Breast epithelium (tissue), 3 donors: ENCODE data around the gene LRFN3.

Source experiments
- CTCF ChIP-seq, 3 donors: fragments of 450-650 bp; IDR thresholded peaks; one replicate each; pipeline ENCODE4 v1.5.1; 2016 to 2017; ENCODE audit warnings: antibody characterized with exemption in 3 of 3, mild to moderate bottlenecking in 3 of 3, moderate library complexity in 3 of 3
- POLR2A ChIP-seq: fragments of 450-650 bp; IDR thresholded peaks from one replicate; pipeline ENCODE4 v1.6.1; 2016; ENCODE audit warnings: antibody characterized with exemption, mild to moderate bottlenecking, moderate library complexity

GRCh38 chr19:35931874-35932202 is 4.3 kb upstream of the LRFN3 start:
- TF ChIP-seq POLR2A (no peak), CTCF (IDR thresholded peaks at IDR 0.05) (peak in 1 of 3 donors; percentile 3)
